IPS-NIHi7 (cell line): ENCODE measurements around the gene SEPTIN10.

Source experiments
- DNase-seq: peaks from one replicate; pipeline ENCODE4 v3.0.0; 2012; ENCODE audit warnings: mixed read lengths; ENCODE audit errors: extremely low spot score

SEPTIN10 gene

DNA sequence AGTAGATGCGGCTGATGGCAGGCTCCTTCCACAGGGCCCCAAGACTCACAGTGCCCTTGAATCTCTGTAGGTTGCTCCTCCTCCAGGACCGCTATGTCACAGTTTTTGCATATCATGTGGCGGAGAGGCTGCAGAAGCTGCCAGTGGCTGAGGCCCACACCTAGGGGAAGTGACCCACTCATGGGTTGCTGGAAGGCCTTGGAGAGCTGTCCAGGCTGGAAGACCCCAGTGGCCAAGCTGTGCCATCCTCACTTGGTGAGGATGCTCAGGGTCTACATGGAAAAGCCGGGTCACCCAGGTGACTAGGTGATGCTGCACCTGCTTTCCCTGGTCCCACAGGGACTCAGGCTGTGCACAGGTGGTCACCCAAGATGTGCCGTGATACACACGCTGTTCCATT, 90.6 kb downstream of the SEPTIN10 start:
- no peak for DNase-seq

DNA sequence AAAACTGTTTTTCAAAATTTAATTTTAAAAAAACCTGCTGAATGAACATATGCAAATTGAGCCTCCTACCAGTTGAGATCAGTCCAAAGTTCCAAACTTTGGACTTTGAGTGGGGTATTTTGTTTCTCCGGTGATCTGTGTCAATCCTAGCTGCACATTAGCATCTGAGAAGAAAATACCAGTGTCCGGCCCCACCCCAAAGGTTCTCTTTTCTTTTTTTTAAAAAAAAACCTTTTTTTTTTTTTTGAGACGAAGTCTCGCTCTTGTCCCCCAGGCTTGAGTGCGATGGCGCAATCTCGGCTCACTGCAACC, 91.7 kb downstream of the SEPTIN10 start:
- no peak for DNase-seq

DNA sequence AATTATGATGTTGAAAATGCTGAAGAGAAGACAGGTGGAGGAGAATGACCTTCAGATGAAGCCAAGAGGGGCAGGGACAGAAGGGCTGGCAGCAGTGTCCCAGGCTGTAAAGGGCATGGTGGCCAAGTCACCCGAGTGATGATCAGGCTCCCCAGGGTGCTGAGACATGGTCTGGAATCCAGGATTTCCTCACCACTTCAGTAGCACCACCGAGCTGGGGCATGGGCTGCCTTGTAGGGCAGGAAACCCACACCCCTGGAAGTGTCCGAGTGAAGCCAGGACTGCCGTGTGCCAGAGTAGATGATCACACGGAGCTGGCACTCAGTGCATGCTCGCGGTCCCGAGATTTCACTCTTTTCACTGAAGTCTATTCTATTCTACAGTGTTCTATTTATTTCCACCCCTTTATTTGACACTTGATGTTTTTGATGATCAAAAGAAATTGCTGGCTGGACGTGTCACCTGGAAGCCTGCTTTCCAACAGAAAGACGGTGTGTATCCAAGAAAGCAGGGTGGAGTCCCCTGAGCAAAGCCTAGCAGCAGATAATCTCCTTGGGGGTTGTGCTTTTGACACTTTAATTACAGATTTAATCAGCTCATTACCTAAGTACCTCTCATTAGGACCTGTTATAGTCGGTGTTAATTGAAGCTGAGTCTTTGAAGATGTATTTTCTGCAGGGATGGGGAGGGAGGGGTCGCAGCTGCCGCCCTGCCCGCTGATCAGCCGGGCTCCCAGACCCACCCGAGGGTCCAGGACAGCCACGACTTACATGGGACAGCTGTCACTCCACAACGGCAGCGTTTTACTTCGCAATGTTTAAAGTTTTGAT, 92.3 kb downstream of the SEPTIN10 start:
- no peak for DNase-seq

DNA sequence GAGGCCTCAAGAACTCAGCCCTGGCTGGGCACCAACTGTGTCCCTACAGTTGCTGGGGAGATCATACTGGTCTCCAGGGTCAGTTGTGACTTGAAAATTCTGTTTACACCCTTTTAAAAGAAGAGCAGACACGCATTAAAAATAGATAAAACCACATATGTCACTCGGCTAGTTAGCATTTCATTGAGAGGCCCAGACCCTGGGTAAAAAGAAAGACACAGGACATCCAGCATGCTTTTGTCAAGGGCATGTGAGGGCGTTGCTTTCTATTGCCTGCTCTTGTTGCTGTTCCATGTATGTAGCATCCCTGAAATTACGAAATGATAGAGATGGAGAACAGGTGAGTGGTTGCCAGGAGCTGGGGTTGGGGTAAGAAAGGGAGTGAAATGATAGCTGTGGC, 94.3 kb downstream of the SEPTIN10 start:
- DNase-seq = no peak

DNA sequence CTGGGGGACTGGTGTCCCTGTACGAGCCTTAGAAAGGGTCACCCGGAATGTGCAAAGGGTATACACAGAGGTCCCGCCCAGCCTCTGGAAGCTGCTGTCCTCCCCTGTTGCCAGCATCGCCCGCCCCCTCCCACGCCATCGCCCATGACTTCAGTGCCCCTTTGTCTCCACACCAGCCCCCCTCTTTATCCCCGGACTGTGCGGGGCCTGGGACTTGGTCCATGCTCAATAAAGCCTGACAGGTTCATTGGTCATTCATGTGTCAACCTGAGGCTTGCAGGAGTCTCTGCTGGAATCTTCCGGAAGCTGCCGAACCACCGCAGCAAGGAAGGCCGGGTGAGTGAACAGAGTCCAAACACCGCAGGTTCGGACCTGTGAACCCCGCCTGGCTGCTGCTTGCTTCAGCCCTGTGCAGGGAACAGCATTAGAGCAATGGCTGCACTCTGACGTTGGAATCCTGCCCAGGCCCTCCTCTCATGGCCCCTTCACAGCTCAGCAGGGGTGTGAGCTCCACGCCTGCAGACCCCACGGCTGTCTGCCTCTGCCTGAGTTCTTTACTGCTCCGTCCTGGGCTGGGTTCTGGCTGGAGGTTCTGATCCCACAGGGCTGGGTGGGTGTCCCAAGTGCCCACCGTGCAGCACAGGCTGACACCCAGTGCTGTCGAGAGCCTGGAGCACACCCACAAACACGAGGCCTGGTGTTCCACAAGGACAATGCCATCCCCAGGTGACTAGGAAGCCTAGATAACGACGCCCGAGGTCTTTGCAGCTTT, 96.5 kb downstream of the SEPTIN10 start:
- no peak for DNase-seq

DNA sequence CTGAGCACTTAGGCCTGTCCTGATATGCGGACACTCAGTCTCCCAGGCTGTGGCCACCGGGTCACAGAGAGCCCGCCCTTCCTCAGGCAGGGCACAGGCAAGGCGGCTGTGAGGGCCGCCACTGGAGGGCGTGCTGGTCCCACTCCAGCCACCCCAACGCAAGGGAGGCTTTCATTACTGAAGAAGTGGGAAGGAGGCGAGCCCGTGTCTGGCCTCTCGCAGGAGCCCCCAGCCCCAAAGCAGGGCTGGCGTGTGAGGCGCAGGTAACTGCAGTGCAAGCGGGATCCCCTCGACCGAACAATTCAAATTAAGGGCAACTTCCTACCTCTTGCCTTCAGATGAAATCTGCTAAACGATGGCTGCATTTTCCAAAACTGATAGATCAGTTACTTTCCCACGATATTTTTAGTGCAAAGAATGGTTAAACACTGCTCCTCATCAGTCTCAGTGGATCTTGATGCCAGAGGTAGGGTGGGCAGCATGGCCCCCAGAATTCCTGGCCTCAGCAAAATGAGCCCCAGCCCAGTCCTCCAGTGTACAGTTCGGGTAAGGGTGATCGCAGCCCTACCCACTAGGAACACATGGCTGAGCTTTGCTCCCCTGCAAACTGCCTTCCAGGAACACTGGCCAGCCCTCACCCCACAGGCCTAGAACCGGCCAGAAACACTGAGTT, 97.2 kb downstream of the SEPTIN10 start:
- peak; percentile 89 for DNase-seq

DNA sequence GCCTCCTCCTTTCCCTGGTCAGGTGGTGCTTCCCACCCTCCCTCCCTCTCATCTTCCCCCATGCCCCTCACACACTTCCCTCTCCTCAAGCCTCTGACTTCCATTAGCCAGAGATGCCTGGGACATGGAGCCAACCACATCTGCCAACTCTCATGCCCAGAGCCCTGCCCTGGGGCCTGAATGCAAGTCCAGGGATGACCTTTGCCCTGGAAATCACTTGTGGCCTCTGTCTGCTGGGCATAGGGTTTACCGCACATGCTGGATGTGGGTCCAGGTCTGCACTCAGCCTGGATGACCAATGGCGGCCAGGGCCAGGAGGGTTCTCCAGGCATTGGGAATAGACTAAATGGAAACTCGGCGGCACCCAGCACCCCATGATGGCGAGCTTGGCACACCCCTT, 98.9 kb downstream of the SEPTIN10 start:
- no peak for DNase-seq

DNA sequence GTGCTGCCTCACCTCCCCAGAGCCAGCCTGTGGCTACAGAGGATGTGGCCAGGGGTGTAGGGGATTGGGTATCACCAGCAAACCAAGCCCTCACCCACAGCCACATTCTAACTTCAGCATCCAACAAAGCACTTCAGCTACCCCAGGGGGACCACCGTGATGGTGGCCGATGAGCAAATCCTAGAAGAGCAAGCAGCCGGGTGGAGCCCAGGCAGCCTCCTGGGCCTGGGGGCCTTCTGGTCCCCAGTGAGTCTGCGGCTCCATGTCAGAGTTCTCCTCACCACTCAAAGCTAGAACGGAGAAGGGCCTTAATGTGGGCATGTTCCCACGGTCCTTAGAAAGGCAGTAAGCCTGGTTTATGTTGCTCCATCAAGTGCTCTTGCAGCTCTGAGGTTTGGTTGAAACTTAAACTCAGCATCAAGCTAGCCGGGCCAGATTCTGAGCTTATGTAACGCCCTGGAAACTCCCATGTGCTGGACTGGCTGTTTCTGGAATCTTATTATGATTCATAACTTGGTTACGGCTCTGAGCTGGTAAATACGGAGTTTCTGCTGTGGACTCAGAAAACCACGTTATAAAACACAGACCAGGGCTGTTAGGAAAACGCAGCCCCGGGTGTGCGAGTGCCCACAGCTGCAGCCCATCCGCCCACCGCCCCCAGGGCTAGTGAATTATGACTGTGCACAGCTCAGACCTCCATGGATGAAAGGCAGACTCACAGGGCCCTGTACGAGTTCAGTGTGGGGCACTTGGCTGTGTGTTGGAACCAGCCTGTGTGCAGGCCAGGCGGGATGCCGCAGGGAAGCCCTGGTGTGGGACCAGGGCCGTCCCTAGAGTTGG, 99.8 kb downstream of the SEPTIN10 start:
- no peak for DNase-seq

DNA sequence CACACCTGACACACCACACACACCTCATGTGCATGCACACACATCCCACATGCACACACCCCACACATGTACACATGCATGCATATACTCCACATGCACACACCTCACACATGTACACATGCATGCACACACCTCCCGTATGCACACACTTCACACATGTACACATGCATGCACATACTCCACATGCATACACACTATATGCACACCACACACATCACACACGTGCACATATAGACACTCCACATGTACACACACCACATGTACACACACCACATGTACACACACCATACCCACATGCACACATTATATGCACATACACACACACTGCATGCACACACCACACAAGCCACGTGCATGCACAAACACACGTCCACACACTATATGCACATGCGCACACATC, 100.5 kb downstream of the SEPTIN10 start:
- no peak for DNase-seq

DNA sequence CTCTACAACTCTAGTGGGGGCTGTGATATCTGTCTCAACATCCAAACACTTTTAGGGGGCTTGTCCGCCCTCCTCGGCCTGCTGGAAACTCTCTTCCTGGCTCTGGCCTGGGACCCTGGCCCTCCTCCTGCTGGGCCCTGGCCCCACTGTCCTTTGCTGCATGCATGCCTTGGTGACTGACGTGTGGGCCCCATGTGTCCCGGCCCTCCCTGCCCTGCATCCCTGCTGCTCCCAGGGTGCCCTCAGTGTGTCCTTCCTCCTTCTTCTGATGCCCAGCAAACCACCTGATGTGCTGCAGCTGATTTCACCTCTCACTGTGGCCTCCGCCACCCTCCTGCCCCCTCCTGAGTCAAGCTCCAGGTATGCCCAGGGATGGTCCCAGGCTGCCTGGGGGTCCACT, 101.7 kb downstream of the SEPTIN10 start:
- no peak for DNase-seq

DNA sequence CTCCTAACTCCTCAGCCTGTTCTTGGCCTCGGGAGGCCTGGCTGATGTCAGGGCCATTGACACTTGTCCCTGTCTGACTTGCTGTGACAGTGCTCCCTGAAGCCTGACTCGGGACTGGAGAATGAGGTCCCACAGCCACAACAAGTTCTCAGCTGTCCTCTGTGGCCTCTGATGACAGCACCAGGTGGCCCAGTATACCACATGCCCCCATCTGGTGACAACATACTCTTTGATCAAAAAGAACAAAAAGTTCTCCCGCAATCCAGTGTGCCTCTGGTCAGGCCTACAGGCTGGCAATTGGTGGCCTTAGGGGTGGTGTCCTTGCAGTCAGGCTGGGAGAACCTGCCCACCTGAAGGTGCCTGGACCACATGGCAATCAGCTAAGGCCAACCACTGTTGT, 102.6 kb downstream of the SEPTIN10 start:
- DNase-seq = no peak

DNA sequence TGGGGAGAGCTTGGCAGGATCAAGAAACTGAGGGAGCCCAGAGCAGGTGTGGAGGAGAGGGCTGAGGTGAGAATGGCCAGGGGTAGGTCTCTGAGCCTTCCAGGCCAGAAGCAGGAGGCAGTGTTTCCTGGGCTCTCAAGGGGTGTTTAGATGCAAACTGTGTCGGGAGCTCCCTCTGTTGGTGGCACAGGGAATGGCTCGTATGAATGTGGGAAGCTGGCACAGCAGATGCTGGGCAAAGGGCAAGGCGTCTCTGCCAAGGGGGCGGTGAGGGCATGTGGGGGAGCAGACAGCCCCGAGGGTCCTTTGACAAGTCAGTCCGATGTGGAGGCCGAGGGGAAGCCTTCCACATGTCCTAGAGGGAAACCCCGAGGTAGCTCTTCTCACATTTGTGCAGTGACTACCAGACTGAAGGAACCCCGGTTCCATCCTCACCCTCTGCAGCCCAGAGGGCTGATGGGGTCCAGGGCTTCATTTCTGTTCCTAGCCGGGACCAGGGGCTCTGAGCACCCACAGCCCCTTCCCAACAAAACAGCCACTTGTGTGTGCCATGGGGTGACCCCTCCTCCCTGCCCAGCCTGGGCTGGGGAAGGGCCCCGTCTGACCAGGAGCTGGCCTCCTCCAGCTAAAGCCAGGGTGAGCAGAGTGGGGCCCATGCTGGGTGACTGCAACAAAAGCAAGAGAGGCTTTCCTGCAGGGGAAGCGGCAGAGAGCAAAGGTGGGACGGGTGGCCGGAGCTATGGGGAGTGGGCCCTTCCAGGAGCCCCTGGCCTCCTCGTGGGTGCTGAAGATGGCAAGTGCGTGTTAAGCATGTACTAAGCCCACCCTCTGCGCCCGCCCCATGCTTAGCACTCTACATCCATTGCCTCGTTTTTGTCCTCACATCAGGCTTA, 103.4 kb downstream of the SEPTIN10 start:
- DNase-seq = peak; percentile 90

DNA sequence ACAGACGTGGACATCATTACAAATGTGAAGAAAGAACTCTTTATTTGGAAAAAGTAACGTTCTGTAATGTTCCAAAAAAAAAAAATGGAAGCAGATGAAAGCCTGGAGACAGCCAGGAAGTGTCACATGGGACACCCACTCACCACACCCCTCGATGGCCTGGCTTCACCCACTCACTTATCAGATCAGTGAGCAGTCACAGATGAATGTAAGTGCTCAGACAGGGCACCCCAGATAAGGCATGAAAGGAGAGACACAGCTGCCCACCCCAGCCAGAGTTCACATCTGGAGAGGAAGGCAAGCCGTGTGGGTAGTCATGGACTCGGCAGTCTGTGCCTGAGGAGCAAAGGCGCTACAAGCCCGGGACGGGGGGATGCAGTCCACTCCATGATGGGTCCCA, 105.2 kb downstream of the SEPTIN10 start:
- DNase-seq = no peak

DNA sequence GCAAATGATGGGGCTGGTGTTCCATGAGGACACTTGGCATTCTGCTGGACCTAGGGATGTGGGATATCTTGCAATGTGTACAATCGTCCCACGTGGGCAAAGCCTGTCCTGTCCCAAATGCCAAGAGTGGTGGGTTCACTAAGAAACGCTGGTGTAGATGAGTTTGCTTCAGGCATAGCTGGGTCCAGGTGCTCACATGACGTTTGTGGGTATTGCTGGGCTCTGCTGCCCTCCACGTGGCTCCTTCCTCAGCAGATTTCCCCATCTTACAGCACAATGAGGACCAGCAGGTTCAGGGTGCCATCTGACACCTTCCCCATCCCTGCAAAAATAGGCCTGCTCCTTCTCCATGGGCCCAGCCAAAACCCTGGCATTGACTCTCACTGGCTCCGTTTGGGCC, 105.9 kb downstream of the SEPTIN10 start:
- DNase-seq = no peak

DNA sequence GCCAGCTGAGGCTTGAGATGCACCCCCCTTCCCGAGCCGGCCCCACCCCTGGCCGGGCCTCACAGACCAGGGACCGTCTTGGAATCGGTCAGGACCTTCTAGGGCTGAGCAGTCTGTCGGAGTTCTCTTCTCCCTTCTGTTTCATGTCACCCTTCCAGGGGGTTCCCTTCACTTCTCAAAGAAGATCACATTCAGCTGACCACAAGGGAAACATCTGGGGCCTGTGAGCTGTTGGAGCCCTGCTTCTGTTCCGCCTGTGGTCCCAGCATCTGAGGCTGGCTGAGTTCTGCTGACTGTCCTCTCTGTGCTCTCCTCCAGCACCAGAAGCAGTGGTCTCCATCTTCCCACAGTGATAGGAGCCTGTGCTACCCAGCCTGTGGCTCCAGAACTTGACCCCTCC, 106.5 kb downstream of the SEPTIN10 start:
- no peak for DNase-seq

DNA sequence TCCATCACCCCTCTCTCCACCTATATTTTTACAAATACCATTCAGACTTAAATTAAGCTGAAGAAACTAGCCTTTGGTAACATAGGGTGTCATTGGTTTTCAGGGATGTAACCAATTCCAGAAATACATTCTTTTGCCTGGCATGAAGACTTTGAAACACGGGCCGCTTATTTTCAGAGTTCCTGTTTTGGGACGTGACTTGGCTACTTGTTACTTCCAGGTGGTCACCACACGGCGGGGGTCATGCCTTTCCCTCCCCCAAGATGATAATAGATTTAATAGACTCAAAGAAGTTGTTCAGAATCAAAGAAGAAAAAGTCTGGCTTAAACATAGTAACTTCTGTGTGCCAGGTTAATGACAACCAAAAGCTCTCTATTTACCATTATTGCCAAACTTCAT, 110.6 kb downstream of the SEPTIN10 start:
- DNase-seq = no peak

DNA sequence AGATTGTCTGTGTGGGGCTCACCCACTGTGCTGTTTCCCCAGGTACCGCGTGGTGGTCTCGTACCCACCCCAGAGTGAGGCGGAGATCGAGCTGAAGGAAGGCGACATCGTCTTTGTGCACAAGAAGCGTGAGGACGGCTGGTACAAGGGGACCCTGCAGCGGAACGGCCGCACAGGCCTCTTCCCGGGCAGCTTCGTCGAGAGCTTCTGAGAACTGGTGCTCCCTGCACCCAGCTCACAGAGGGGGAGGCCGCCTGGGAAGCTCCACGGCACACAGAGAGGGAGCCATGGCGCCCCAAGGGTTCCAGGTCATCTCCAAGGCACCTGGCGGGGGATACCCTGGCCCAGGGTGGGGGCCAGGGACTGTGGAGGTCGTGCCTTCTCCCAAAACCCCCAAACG, 112.3 kb downstream of the SEPTIN10 start:
- DNase-seq = no peak

DNA sequence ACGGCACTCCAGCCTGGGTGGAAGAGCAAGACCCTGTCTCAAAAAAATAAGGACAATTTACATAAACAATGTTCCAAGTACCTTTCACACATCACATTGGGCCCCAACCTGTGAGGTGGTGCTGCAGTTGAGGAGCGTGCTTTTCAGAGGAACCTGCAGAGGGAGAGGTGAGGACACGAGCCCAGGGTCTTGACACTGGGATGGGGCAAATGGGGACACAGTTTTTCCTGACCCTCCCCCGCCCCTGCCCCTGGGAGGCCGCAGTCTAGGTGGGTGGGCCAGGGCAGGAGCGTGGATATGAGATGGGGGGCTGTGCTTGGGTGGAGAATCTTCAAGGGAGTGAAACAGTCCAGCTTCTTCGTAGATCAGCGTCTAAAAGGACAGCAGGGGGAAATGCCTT, 112.9 kb downstream of the SEPTIN10 start:
- no peak for DNase-seq

DNA sequence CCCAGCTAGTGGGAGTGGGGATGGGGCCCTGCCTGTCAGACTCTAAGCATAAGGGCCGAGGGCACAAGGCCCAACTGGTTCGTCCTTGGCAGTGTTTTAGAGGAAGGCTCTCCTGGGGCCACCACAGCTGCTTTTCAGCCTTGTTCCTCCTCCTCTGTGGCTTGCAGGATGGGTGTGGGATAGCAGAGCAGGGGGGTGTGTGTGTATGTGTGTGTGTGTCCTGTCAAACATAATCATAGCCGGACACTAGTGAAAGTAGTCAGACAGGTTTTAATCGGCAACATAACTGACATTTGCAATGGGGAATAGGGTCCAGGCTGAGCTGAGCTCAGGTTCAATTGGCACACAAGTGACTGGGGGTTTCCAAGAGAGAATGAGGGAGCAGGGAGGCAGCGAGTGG, 114.2 kb downstream of the SEPTIN10 start:
- no peak for DNase-seq

DNA sequence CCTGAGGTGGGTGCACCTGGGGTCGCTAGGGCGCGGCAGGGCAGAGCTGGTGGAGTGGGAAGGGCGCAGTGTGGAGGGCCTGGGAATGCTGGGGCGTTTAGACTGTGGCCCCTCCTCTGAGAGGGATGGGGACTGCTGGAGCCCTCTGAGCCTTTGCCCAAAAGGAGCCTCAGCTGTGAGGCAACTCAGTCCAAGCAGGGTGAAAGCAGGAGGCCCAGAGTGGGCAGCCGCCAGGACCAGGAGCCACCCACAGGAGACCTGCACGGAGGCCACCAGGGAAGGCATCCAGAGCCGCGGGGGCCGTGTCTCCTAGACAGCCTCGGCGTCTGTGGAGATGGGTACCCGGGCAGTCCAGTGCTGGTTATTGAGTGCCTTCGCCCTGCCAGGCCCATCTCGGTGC, 114.9 kb downstream of the SEPTIN10 start:
- no peak for DNase-seq
